Liver (tissue), 9 donors: Measurements from ENCODE around the gene GCNA. TPM values are rescaled to one million over a fixed set of nuclear protein-coding genes. Genes with fewer than 3 reads are reported as not detected.
A peak's percentile ranks its signal among the peaks of the same experiment; 100 is the strongest.

Experiments used
- DNase-seq: peaks from one replicate; pipeline ENCODE4 v3.0.0-alpha.2; 2017; ENCODE audit warnings: low spot score
- H3K27ac ChIP-seq, 2 donors: one replicate each; pipeline ENCODE4 v1.7.0; 2013; ENCODE audit warnings: inconsistent platforms in 2 of 2, low read length in 2 of 2, control low read depth in 1 of 2, low read depth in 1 of 2, mild to moderate bottlenecking in 1 of 2
- H3K27me3 ChIP-seq, 4 donors: one replicate each; pipeline versions ENCODE4 v1.6.1 to v1.7.0; 2013; ENCODE audit warnings: low read length in 3 of 4, inconsistent platforms in 1 of 4, mild to moderate bottlenecking in 1 of 4, moderate library complexity in 1 of 4; ENCODE audit not compliant: control insufficient read depth in 4 of 4, insufficient read depth in 4 of 4
- H3K36me3 ChIP-seq, 4 donors: one replicate each; pipeline versions ENCODE4 v1.6.1 to v1.7.0; 2013; ENCODE audit warnings: low read length in 3 of 4, mild to moderate bottlenecking in 3 of 4, low read depth in 1 of 4, moderate library complexity in 1 of 4; ENCODE audit not compliant: control insufficient read depth in 4 of 4, insufficient read depth in 3 of 4
- H3K4me1 ChIP-seq, 4 donors: one replicate each; pipeline versions ENCODE4 v1.6.1 to v1.7.0; 2013; ENCODE audit warnings: low read length in 3 of 4, mild to moderate bottlenecking in 3 of 4, moderate library complexity in 1 of 4; ENCODE audit not compliant: control insufficient read depth in 4 of 4, insufficient read depth in 4 of 4
- H3K4me3 ChIP-seq, 3 donors: one replicate each; pipeline versions ENCODE4 v1.6.1 to v1.7.0; 2013; ENCODE audit warnings: low read length in 3 of 3, control low read depth in 1 of 3, low read depth in 1 of 3, mild to moderate bottlenecking in 1 of 3
- H3K9ac ChIP-seq, 2 donors: one replicate each; pipeline ENCODE4 v1.7.0; 2013; ENCODE audit warnings: low read length in 2 of 2, mild to moderate bottlenecking in 2 of 2, moderate library complexity in 2 of 2, control low read depth in 1 of 2, low read depth in 1 of 2
- H3K9me3 ChIP-seq, 4 donors: one replicate each; pipeline versions ENCODE4 v1.6.1 to v1.7.0; 2013; ENCODE audit warnings: low read length in 3 of 4; ENCODE audit not compliant: control insufficient read depth in 4 of 4
- ATF3 ChIP-seq: IDR thresholded peaks from 2 replicates; pipeline ENCODE4 v1.6.1; 2016; ENCODE audit warnings: antibody characterized with exemption
- CTCF ChIP-seq: fragments of 150-350 bp; IDR thresholded peaks from 2 replicates; pipeline ENCODE4 v1.5.1; 2017; ENCODE audit warnings: improper control_type of control experiment, low read depth, low read length; ENCODE audit not compliant: missing input control
- EGR1 ChIP-seq, 2 donors: IDR thresholded peaks; 2 replicates each; pipeline ENCODE4 v1.6.1; 2016 to 2018; ENCODE audit warnings: antibody characterized with exemption in 2 of 2, low read depth in 2 of 2
- FOXA1 ChIP-seq: IDR thresholded peaks from 2 replicates; pipeline ENCODE4 v1.6.1; 2016; ENCODE audit warnings: antibody characterized with exemption
- GABPA ChIP-seq, 2 donors: IDR thresholded peaks in 1 of 2; conservative IDR thresholded peaks in 1 of 2; 2 replicates each; pipeline ENCODE4 v1.6.1; 2016; ENCODE audit warnings: antibody characterized with exemption in 2 of 2, mild to moderate bottlenecking in 1 of 2, moderate library complexity in 1 of 2
- HNF4G ChIP-seq: IDR thresholded peaks from 2 replicates; pipeline ENCODE4 v1.6.1; 2016; ENCODE audit warnings: antibody characterized with exemption
- JUND ChIP-seq, 2 donors: IDR thresholded peaks; 2 replicates each; pipeline ENCODE4 v1.6.1; 2016; ENCODE audit warnings: antibody characterized with exemption in 2 of 2
- MAX ChIP-seq: IDR thresholded peaks from 2 replicates; pipeline ENCODE4 v1.6.1; 2016; ENCODE audit warnings: antibody characterized with exemption
- RAD21 ChIP-seq, 2 donors: IDR thresholded peaks; 2 replicates each; pipeline ENCODE4 v1.6.1; 2016; ENCODE audit warnings: antibody characterized with exemption in 2 of 2, mild to moderate bottlenecking in 2 of 2
- REST ChIP-seq: IDR thresholded peaks from 2 replicates; pipeline ENCODE4 v1.6.1; 2016; ENCODE audit warnings: antibody characterized with exemption, mild to moderate bottlenecking
- RXRA ChIP-seq, 2 donors: IDR thresholded peaks; 2 replicates each; pipeline ENCODE4 v1.6.1; 2017 to 2018; ENCODE audit warnings: antibody characterized with exemption in 2 of 2, mild to moderate bottlenecking in 1 of 2
- SP1 ChIP-seq: IDR thresholded peaks from 2 replicates; pipeline ENCODE4 v1.6.1; 2018; ENCODE audit warnings: antibody characterized with exemption, mild to moderate bottlenecking
- YY1 ChIP-seq: IDR thresholded peaks from 2 replicates; pipeline ENCODE4 v1.6.1; 2016; ENCODE audit warnings: antibody characterized with exemption, mild to moderate bottlenecking
- ZBTB33 ChIP-seq: IDR thresholded peaks from 2 replicates; pipeline ENCODE4 v1.6.1; 2016; ENCODE audit warnings: antibody characterized with exemption
- WGBS: extraction: QIAGEN DNeasy Blood & Tissue Kit; methylation state at CpG from one replicate; pipeline ENCODE4 v1.1.7; 2013; 5-methylcytosine and 5-hydroxymethylcytosine counted together
- polyA plus RNA-seq, 2 donors: library from polyadenylated mRNA; stranded (reverse) in 1 of 2; unstranded in 1 of 2; fragments of 200-250 nt in 1 of 2; fragments of >200 nt in 1 of 2; fragmentation: Nextera tagmentation in 1 of 2; extraction: Ambion mirVana in 1 of 2; gene quantifications; one replicate each; pipeline versions ENCODE4 v1.2.1 to v1.2.3, GENCODE V29; 2013 to 2015
- total RNA-seq, 2 donors: library from RNA; depleted of rRNA; stranded (reverse); fragments of >200 nt; gene quantifications; one replicate each; pipeline ENCODE4 v1.2.3, GENCODE V29; 2014
- donor health status: healthy.
- donor health status: healthy.
- donor health status: healthy.
- donor health status: healthy.
- donor health status: healthy.

The GCNA gene
- total and polyA plus RNA-seq, 4 donors = 0.18 to 3.7 (median 0.73) TPM

GRCh38 chrX:71533516-71533850, 44.8 kb upstream of the GCNA start:
- Histone ChIP-seq H3K9me3 (no peaks in the 10 kb centered on the region), H3K36me3 (no peaks in the 10 kb centered on the region), H3K9ac (peak overlapping the region; percentile 93), H3K27me3 (peaks cover 0 to 3% (median 0%) of the 10 kb centered on the region in 4 donors), H3K4me1 (peaks cover 0 to 7% (median 2%) of the 10 kb centered on the region in 4 donors), H3K27ac (peak overlapping the region; percentile 90 to 93), H3K4me3 (peak overlapping the region; percentile 83 to 92 (median 85))
- WGBS = 0% methylated on average over 12 of the region's 12 CpGs
- TF ChIP-seq JUND (IDR thresholded peaks at IDR 0.05) (no peak), RXRA (IDR thresholded peaks at IDR 0.05) (no peak), HNF4G (no peak), GABPA (IDR thresholded peaks at IDR 0.05 in 1 of 2, conservative IDR thresholded peaks at IDR 0.05 in 1 of 2) (no peak), MAX (no peak), FOXA1 (no peak), RAD21 (IDR thresholded peaks at IDR 0.05) (no peak), EGR1 (IDR thresholded peaks at IDR 0.05; ENCODE audit: low read depth in 2 of 2) (no peak), SP1 (no peak)
- DNase-seq = no peak

- peak overlapping the region; percentile 93 for H3K9ac ChIP-seq
- H3K4me3 ChIP-seq = peak overlapping the region; percentile 83 to 92 (median 85)
- 0% methylated on average over 31 of the region's 31 CpGs for WGBS
- no peaks in the 10 kb centered on the region for H3K36me3 ChIP-seq
- DNase-seq = peak; percentile 43
- peaks cover 0 to 3% (median 0%) of the 10 kb centered on the region in 4 donors for H3K27me3 ChIP-seq
- peak overlapping the region; percentile 90 to 93 for H3K27ac ChIP-seq
- H3K9me3 ChIP-seq = no peaks in the 10 kb centered on the region
- TF ChIP-seq CTCF = no peak
- TF ChIP-seq YY1 = peak; percentile 13
- TF ChIP-seq ATF3 = no peak
- H3K4me1 ChIP-seq = peaks cover 0 to 10% (median 2%) of the 10 kb centered on the region in 4 donors
Measured at GRCh38 chrX:71533851-71534561, 44.2 kb upstream of the GCNA start.

- no peak for TF ChIP-seq JUND (IDR thresholded peaks at IDR 0.05)
- no peak for TF ChIP-seq HNF4G
- no peak for TF ChIP-seq REST
- TF ChIP-seq ZBTB33 = no peak
- TF ChIP-seq SP1 = no peak
- H3K9ac ChIP-seq = peak overlapping the region in 1 of 2 donors; percentile 89
- peak overlapping the region in 1 of 2 donors; percentile 93 for H3K27ac ChIP-seq
- H3K4me3 ChIP-seq = peak overlapping the region; percentile 83 to 92 (median 85)
- WGBS = 2% methylated on average over 9 of the region's 9 CpGs
- H3K9me3 ChIP-seq = no peaks in the 10 kb centered on the region
- H3K36me3 ChIP-seq = peaks cover 0 to 1% (median 0%) of the 10 kb centered on the region in 4 donors
- H3K27me3 ChIP-seq = peaks cover 0 to 3% (median 0%) of the 10 kb centered on the region in 4 donors
- H3K4me1 ChIP-seq = peaks cover 2 to 10% (median 6%) of the 10 kb centered on the region in 4 donors
- DNase-seq = no peak
Measured at GRCh38 chrX:71534773-71535544, 43.3 kb upstream of the GCNA start.
